GM12872 (cell line): Measurements from ENCODE around the gene ATXN7.

Experiments used
- TF ChIP-seq, protein P1 (sequence below): IDR thresholded peaks from 3 replicates; pipeline ENCODE4 v1.5.1; 2011; ENCODE audit warnings: low read depth, mild to moderate bottlenecking, low read length, moderate library complexity; ENCODE audit not compliant: insufficient read depth

The ATXN7 gene

DNA sequence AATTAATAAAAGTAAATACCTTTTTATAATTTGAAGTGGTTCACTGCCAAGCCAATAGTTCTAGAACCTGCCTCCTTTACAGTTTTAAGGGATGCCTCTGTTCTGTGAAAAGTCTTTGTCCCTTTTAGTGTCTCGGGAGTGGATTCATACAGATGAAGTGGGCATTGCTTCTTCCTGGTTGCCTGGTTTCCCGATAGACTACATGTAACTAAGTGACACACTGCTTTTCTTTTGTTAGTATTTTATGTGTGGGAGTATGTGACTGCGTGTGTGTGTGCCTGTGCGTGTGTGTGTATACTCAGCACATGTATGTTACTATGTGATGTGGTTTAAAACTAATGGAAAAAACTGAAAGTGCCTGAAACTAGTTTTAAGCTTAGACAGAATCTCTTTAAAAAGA is 138.6 kb downstream of the ATXN7 start:
- TF ChIP-seq, protein P1, sequence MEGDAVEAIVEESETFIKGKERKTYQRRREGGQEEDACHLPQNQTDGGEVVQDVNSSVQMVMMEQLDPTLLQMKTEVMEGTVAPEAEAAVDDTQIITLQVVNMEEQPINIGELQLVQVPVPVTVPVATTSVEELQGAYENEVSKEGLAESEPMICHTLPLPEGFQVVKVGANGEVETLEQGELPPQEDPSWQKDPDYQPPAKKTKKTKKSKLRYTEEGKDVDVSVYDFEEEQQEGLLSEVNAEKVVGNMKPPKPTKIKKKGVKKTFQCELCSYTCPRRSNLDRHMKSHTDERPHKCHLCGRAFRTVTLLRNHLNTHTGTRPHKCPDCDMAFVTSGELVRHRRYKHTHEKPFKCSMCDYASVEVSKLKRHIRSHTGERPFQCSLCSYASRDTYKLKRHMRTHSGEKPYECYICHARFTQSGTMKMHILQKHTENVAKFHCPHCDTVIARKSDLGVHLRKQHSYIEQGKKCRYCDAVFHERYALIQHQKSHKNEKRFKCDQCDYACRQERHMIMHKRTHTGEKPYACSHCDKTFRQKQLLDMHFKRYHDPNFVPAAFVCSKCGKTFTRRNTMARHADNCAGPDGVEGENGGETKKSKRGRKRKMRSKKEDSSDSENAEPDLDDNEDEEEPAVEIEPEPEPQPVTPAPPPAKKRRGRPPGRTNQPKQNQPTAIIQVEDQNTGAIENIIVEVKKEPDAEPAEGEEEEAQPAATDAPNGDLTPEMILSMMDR = no peak

DNA sequence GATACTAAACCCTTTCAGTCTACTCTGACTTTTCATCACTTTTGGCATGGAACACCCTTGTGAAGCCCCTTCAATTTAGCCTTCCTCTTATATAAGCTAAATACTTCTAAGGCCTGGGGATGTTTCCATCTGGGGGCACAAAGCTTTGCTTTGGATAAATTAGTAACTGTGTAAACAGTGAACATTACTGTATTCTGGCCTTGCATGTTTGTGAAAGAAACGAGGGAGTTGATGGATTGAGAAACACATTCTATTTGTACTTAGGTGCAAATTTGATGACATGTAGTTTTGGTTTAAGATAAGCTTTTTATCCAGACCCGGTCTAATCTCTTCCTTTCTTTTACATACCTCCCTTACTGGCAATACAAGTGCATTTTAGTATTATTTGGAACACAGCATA is 139.9 kb downstream of the ATXN7 start:
- TF ChIP-seq, protein P1 = no peak

DNA sequence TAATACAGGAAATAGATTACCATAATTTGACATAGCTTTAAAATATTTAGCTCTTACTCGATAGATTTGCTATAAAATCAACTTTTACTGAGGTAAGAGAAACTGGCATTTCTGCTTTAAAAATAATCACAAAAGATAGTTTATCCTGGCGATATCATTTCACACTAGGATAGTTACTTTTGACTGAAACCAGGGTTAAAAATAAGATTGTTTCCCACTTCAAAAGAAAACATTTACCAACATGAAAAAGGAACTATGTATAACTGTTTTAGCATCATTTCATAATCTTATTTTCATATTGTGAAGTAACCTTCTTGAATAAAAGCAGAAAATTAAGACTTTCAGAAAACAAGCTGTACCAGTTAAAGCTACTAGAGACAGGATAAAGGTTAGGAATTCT is 144.3 kb downstream of the ATXN7 start:
- TF ChIP-seq, protein P1 = no peak

DNA sequence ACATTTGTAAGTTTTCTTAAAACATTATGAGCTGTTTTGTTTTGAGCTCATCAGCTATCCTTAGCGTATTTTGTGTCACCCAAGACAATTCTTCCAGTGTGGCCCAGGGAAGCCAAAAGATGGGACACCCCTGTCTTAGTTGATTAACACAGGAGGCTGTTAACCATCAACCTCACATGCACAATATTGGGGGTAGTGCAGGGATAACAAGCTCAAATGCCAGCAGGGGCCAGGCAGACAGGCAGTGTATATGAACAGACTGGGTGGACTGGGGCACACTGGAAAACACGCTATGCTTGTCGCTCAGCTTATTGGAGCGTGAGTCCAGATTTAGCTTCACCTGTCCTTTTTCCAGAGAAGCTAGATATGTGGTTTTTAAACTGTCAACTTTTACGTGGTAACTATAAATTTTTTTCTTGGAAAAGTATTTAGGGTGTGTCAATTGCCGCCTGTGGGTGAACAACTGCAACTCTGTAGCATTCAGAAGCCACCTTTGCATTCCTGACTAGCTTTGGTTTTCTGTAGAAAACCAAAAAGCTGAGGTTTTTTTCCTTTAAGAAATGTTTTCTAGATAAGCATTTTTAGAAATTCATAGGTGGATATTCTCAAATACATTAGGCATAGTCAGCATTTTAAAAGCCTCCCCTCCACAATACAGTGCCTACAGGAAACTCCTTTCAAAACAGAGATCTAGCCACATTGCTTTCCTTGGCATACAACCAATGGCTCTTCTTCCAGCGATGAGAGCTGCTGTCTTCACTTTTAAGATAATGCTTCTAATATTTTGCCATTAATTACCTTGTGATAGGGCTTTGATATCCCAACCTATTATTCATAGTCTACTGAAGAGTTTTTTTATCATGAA is 145.1 kb downstream of the ATXN7 start:
- TF ChIP-seq, protein P1 = no peak

DNA sequence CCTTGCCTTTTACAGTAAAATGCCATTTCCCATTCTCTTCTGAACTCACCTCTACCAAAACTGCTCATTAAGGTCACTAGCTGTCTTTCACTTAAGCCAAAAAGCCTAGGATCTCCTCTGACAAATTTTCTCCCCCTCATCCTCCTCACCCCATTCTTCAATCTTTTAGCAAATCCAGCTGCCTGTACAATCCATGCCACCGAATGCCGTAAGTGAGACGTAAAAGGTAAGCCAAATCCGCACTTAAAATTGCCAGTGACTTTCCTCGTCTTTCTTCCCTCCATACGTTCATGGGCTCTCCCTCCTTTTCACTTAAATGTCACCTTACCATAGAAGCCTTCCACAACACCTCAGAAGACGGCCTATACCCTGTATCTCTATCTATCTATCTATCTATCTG is 145.9 kb downstream of the ATXN7 start:
- TF ChIP-seq, protein P1 = no peak

DNA sequence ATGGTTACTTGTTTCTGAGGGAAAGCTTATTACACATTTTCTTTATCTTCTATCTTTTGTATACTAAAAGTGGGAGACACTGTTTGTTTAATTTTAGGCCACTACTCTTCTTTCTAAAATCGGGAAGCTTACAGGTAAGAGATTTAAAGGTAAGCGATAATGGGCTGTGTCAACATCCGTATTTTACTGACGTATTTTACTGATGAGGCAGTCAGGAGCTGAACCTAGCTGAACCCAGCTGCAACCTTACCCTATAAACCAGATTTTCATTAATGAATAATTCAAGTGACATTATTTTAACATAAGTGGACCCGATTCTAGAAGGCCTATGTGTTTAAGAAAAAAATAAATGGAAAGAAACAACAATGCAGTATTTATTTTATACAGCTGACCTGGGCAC is 146.5 kb downstream of the ATXN7 start:
- TF ChIP-seq, protein P1 = no peak

DNA sequence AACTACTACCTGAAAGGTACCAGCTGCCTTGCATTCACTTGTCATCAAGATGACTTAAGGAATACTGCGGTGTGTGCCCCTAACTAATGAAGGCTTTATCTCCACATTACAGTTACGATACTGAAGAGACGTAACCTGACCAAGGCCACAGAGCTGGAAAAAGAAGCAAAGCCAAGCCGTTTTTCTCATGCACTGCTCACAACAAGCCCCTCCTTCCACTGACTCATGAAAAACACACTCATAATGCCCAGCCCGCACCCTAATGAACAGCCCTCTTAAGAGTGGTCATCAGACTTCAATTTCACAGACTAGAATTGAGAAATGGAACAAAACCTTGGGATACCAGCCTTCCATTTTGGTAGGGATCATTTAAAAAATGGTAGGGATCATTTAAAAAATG is 148.0 kb downstream of the ATXN7 start:
- TF ChIP-seq, protein P1 = no peak
